Thyroid gland (tissue), 4 donors: Measurements from ENCODE around the gene SVBP.

Experiments
- POLR2A ChIP-seq, 2 donors: fragments of 450-650 bp; IDR thresholded peaks; one replicate each; pipeline ENCODE4 v1.6.1; 2017; ENCODE audit warnings: antibody characterized with exemption in 2 of 2, mild to moderate bottlenecking in 2 of 2, moderate library complexity in 1 of 2
- TF ChIP-seq, protein P1 (sequence below), 6 experiments: fragments of 200-600 bp in 3 of 6; fragments of 450-650 bp in 3 of 6; sonication (generic) in 3 of 6; IDR thresholded peaks; one replicate each; pipeline ENCODE4 v1.5.1; 2016 to 2019; ENCODE audit warnings: antibody characterized with exemption in 6 of 6, mild to moderate bottlenecking in 2 of 6, inconsistent platforms in 1 of 6, moderate library complexity in 1 of 6

DNA sequence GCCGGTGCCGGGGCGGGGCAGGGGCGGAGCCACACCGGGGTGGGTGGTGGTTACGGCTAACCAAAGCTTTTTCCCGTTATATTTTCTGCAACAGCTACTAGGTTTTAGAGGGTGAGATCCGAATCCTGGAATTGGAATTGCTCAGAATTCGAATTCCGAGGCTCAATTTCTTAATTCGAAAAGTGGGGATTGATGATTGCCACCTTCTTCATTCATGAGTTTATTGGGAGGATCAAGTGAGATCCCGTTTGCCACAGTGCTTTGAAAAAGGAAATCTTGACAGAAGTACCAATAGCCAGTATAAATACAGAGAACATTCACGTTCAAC, 207 bp upstream of the SVBP start:
- TF ChIP-seq POLR2A (IDR thresholded peaks at IDR 0.05) = no peak
- TF ChIP-seq, protein P1, sequence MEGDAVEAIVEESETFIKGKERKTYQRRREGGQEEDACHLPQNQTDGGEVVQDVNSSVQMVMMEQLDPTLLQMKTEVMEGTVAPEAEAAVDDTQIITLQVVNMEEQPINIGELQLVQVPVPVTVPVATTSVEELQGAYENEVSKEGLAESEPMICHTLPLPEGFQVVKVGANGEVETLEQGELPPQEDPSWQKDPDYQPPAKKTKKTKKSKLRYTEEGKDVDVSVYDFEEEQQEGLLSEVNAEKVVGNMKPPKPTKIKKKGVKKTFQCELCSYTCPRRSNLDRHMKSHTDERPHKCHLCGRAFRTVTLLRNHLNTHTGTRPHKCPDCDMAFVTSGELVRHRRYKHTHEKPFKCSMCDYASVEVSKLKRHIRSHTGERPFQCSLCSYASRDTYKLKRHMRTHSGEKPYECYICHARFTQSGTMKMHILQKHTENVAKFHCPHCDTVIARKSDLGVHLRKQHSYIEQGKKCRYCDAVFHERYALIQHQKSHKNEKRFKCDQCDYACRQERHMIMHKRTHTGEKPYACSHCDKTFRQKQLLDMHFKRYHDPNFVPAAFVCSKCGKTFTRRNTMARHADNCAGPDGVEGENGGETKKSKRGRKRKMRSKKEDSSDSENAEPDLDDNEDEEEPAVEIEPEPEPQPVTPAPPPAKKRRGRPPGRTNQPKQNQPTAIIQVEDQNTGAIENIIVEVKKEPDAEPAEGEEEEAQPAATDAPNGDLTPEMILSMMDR (IDR thresholded peaks at IDR 0.05) = no peak
